H9 (cell line): ENCODE measurements around the gene PCDHA6. TPM values are rescaled to one million over a fixed set of nuclear protein-coding genes. Genes with fewer than 3 reads are reported as not detected.
"Not testable (repeated sequence)": the region's sequence is repeated elsewhere in the genome, so short reads cannot be mapped to it uniquely, and the experiment has no call there.

Experiments used
- DNase-seq: peaks from one replicate; pipeline ENCODE4 v3.0.0-alpha.2; 2017
- H2AFZ ChIP-seq: one replicate; pipeline ENCODE4 v1.6.1; 2013; ENCODE audit warnings: mild to moderate bottlenecking, low read length, control low read depth, moderate library complexity
- H2AK5ac ChIP-seq: 2 replicates; pipeline ENCODE4 v1.6.1; 2013; ENCODE audit warnings: low read length, control low read depth, mixed read lengths; ENCODE audit not compliant: insufficient read length
- H2BK120ac ChIP-seq: one replicate; pipeline ENCODE4 v1.6.1; 2013; ENCODE audit warnings: low read depth, mild to moderate bottlenecking, low read length, control low read depth, inconsistent platforms; ENCODE audit not compliant: poor library complexity, severe bottlenecking
- H2BK12ac ChIP-seq: 2 replicates; pipeline ENCODE4 v1.6.1; 2013; ENCODE audit warnings: low read length, control low read depth, mixed read lengths, low read depth; ENCODE audit not compliant: insufficient read length
- H2BK15ac ChIP-seq: 2 replicates; pipeline ENCODE4 v1.6.1; 2013; ENCODE audit warnings: low read depth, low read length, control low read depth
- H2BK20ac ChIP-seq: one replicate; pipeline ENCODE4 v1.6.1; 2013; ENCODE audit warnings: low read depth, mild to moderate bottlenecking, low read length, control low read depth, inconsistent platforms; ENCODE audit not compliant: poor library complexity, severe bottlenecking
- H2BK5ac ChIP-seq: 2 replicates; pipeline ENCODE4 v1.6.1; 2013; ENCODE audit warnings: low read length, control low read depth, mixed read lengths; ENCODE audit not compliant: insufficient read length
- H3K14ac ChIP-seq: 2 replicates; pipeline ENCODE4 v1.6.1; 2013; ENCODE audit warnings: low read length, control low read depth; ENCODE audit not compliant: insufficient read depth
- H3K18ac ChIP-seq: 2 replicates; pipeline ENCODE4 v1.6.1; 2013; ENCODE audit warnings: low read depth, mild to moderate bottlenecking, mixed read lengths, low read length, control low read depth; ENCODE audit not compliant: insufficient read length
- H3K23ac ChIP-seq: 2 replicates; pipeline ENCODE4 v1.6.1; 2013; ENCODE audit warnings: low read length, control low read depth, mixed read lengths, low read depth; ENCODE audit not compliant: insufficient read length
- H3K23me2 ChIP-seq: 2 replicates; pipeline ENCODE4 v1.6.1; 2013; ENCODE audit warnings: low read depth, mild to moderate bottlenecking, mixed read lengths, low read length, control low read depth; ENCODE audit not compliant: insufficient read length, poor library complexity, severe bottlenecking
- H3K27ac ChIP-seq: 2 replicates; pipeline ENCODE4 v1.5.1; 2013; ENCODE audit warnings: low read length, control low read depth, mixed read lengths, low read depth; ENCODE audit not compliant: insufficient read length
- H3K27me3 ChIP-seq: 2 replicates; pipeline ENCODE4 v1.6.1; 2013; ENCODE audit warnings: low read length, control low read depth, inconsistent platforms; ENCODE audit not compliant: insufficient read depth
- H3K4ac ChIP-seq: 2 replicates; pipeline ENCODE4 v1.6.1; 2013; ENCODE audit warnings: low read depth, mild to moderate bottlenecking, control low read depth, inconsistent platforms, low read length, moderate library complexity
- H3K4me1 ChIP-seq: 2 replicates; pipeline ENCODE4 v1.6.1; 2013; ENCODE audit warnings: low read length, control low read depth, inconsistent platforms; ENCODE audit not compliant: insufficient read depth
- H3K4me2 ChIP-seq: 2 replicates; pipeline ENCODE4 v1.6.1; 2013; ENCODE audit warnings: low read length, control low read depth, mixed read lengths; ENCODE audit not compliant: insufficient read length, insufficient read depth
- H3K56ac ChIP-seq: 2 replicates; pipeline ENCODE4 v1.6.1; 2013; ENCODE audit warnings: low read depth, mild to moderate bottlenecking, mixed read lengths, low read length, control low read depth; ENCODE audit not compliant: insufficient read length
- H3K79me1 ChIP-seq: 2 replicates; pipeline ENCODE4 v1.6.1; 2013; ENCODE audit warnings: low read depth, mild to moderate bottlenecking, moderate library complexity, low read length, control low read depth, inconsistent platforms; ENCODE audit not compliant: insufficient read depth, poor library complexity, severe bottlenecking
- H3K79me2 ChIP-seq: 2 replicates; pipeline ENCODE4 v1.6.1; 2013; ENCODE audit warnings: low read length, control low read depth, inconsistent platforms; ENCODE audit not compliant: insufficient read depth
- H3K9ac ChIP-seq: 2 replicates; pipeline ENCODE4 v1.6.1; 2013; ENCODE audit warnings: low read length, control low read depth, mixed read lengths; ENCODE audit not compliant: insufficient read length; ENCODE audit errors: extremely low read depth
- H3K9me3 ChIP-seq: one replicate; pipeline ENCODE4 v1.6.1; 2013; ENCODE audit warnings: low read depth, low read length, inconsistent platforms; ENCODE audit not compliant: control insufficient read depth
- H3T11ph ChIP-seq: one replicate; pipeline ENCODE4 v1.6.1; 2013; ENCODE audit warnings: mild to moderate bottlenecking, low read length, control low read depth, inconsistent platforms
- H4K20me1 ChIP-seq: one replicate; pipeline ENCODE4 v1.6.1; 2013; ENCODE audit not compliant: control insufficient read depth, insufficient read length, insufficient read depth
- H4K5ac ChIP-seq: 2 replicates; pipeline ENCODE4 v1.6.1; 2013; ENCODE audit warnings: low read depth, mild to moderate bottlenecking, mixed read lengths, low read length, control low read depth; ENCODE audit not compliant: insufficient read length
- H4K8ac ChIP-seq: replicated peaks from 2 replicates; pipeline ENCODE4 v1.6.1; 2013; ENCODE audit warnings: low read length, control low read depth, mixed read lengths, low read depth; ENCODE audit not compliant: insufficient read length
- H4K91ac ChIP-seq: 2 replicates; pipeline ENCODE4 v1.6.1; 2013; ENCODE audit warnings: low read depth, mild to moderate bottlenecking, moderate library complexity, mixed read lengths, low read length, control low read depth; ENCODE audit not compliant: insufficient read length
- H3K27ac Mint-ChIP-seq, 3 experiments: 2 replicates in 2 of 3; 3 replicates in 1 of 3; pipeline ENCODE4 v1.8.0; 2020 to 2021; ENCODE audit warnings: mixed read lengths in 3 of 3, mild to moderate bottlenecking in 1 of 3, moderate library complexity in 1 of 3
- H3K27me3 Mint-ChIP-seq: 2 replicates; pipeline ENCODE4 v1.8.0; 2021; ENCODE audit warnings: low read depth, mild to moderate bottlenecking, moderate library complexity, mixed read lengths
- H3K36me3 Mint-ChIP-seq, 3 experiments: 2 replicates in 2 of 3; 3 replicates in 1 of 3; pipeline ENCODE4 v1.8.0; 2020 to 2021; ENCODE audit warnings: low read depth in 3 of 3, mixed read lengths in 3 of 3; ENCODE audit not compliant: insufficient read depth in 1 of 3
- H3K4me1 Mint-ChIP-seq, 2 experiments: 2 replicates each; pipeline ENCODE4 v1.8.0; 2020; ENCODE audit warnings: mixed read lengths in 2 of 2
- H3K4me3 Mint-ChIP-seq, 2 experiments: 2 replicates in 1 of 2; 3 replicates in 1 of 2; pipeline ENCODE4 v1.8.0; 2020 to 2021; ENCODE audit warnings: mild to moderate bottlenecking in 2 of 2, mixed read lengths in 2 of 2, moderate library complexity in 1 of 2
- H3K9me3 Mint-ChIP-seq, 2 experiments: 2 replicates in 1 of 2; 3 replicates in 1 of 2; pipeline ENCODE4 v1.8.0; 2020; ENCODE audit warnings: mild to moderate bottlenecking in 2 of 2, mixed read lengths in 2 of 2, moderate library complexity in 1 of 2
- CTCF ChIP-seq: fragments of 200-600 bp; sonication (generic); conservative IDR thresholded peaks from 3 replicates; pipeline ENCODE4 v1.8.0; 2021; ENCODE audit warnings: antibody characterized with exemption, mild to moderate bottlenecking
- WGBS: extraction: QIAGEN DNeasy Blood & Tissue Kit; methylation state at CpG from one replicate; pipeline ENCODE4 v1.1.7; 2013; ENCODE audit warnings: missing lambda C conversion rate, low lambda C conversion rate, mixed read lengths; ENCODE audit not compliant: insufficient read length; ENCODE audit errors: extremely low coverage; 5-methylcytosine and 5-hydroxymethylcytosine counted together
- total RNA-seq: library from RNA; stranded (reverse); gene quantifications from 2 replicates; pipeline ENCODE4 v1.2.1, GENCODE V29; 2021

The PCDHA6 gene
- total RNA-seq, 1 experiment from 2014 or later = 4.5 TPM

GRCh38 chr5:140833993-140834392, 6.2 kb downstream of the PCDHA6 start, which contains the start of gene PCDHA7:
Gene PCDHA7, plus strand, starts transcription at chr5:140834269. Its CDS starts 115 bp downstream, at chr5:140834384.
- H3K4me2 ChIP-seq = no peak within 1 kb of the TSS
- peak within 1 kb of the TSS in 1 of 2 experiments; percentile 33; a peak in 1 of 5 replicates for H3K4me3 Mint-ChIP-seq
- no peak within 1 kb of the TSS for H3K9ac ChIP-seq
- H3K18ac ChIP-seq = no peak within 1 kb of the TSS
- no peaks in the 10 kb centered on the region for H3K79me1 ChIP-seq
- no peak within 1 kb of the TSS for H2BK120ac ChIP-seq
- 0 out of 3 replicates have a peak, but pooled peaks have one; percentile 19 for TF ChIP-seq CTCF
- H2AK5ac ChIP-seq = no peak within 1 kb of the TSS
- H3K4me1 ChIP-seq = no peaks in the 10 kb centered on the region
- no peak within 1 kb of the TSS for H3K14ac ChIP-seq
- WGBS = no CpG with 5 or more reads among the region's 8 CpGs
- no peak within 1 kb of the TSS for H2BK15ac ChIP-seq
- H4K20me1 ChIP-seq = no peaks in the 10 kb centered on the region
- peaks cover 25 to 28% of the 10 kb centered on the region in 2 experiments for H3K9me3 Mint-ChIP-seq
- no peak within 1 kb of the TSS for H3K27ac ChIP-seq
- H2AFZ ChIP-seq = no peak within 1 kb of the TSS
- H2BK20ac ChIP-seq = no peak within 1 kb of the TSS
- no peak within 1 kb of the TSS for H2BK12ac ChIP-seq
- H4K8ac ChIP-seq = no peak within 1 kb of the TSS
- H3K9me3 ChIP-seq = no peaks in the 10 kb centered on the region
- H2BK5ac ChIP-seq = no peak within 1 kb of the TSS
- no peak within 1 kb of the TSS for H4K5ac ChIP-seq
- no peak for DNase-seq
- peaks cover 0 to 5% of the 10 kb centered on the region in 2 experiments; a peak in 1 of 4 replicates for H3K4me1 Mint-ChIP-seq
- H3K79me2 ChIP-seq = no peaks in the 10 kb centered on the region
- H3K27me3 ChIP-seq = no peaks in the 10 kb centered on the region
- H3K56ac ChIP-seq = no peak within 1 kb of the TSS
- H3K27me3 Mint-ChIP-seq = no peaks in the 10 kb centered on the region
- no peak within 1 kb of the TSS for H3K23ac ChIP-seq
- H3T11ph ChIP-seq = no peak within 1 kb of the TSS
- no peak within 1 kb of the TSS for H4K91ac ChIP-seq
- H3K27ac Mint-ChIP-seq = no peak within 1 kb of the TSS
- no peak within 1 kb of the TSS for H3K4ac ChIP-seq
- no peaks in the 10 kb centered on the region for H3K23me2 ChIP-seq
- H3K36me3 Mint-ChIP-seq = peaks cover 17 to 44% (median 19%) of the 10 kb centered on the region in 3 experiments

- peaks cover 20 to 26% of the 10 kb centered on the region in 2 experiments for H3K9me3 Mint-ChIP-seq
- DNase-seq, H2BK120ac ChIP-seq, H3K27me3 ChIP-seq, H3K18ac ChIP-seq, H3K9ac ChIP-seq, H2BK12ac ChIP-seq, H2AK5ac ChIP-seq, H4K91ac ChIP-seq, H3K79me1 ChIP-seq, H3T11ph ChIP-seq, H3K27ac ChIP-seq, H3K9me3 ChIP-seq, H2BK15ac ChIP-seq, H3K27me3 Mint-ChIP-seq, H2BK5ac ChIP-seq, H3K56ac ChIP-seq, H3K23me2 ChIP-seq, H4K8ac ChIP-seq, H3K4me2 ChIP-seq, H4K20me1 ChIP-seq, H3K27ac Mint-ChIP-seq, H2AFZ ChIP-seq, H3K4me1 Mint-ChIP-seq, H3K4me1 ChIP-seq, H3K14ac ChIP-seq, H2BK20ac ChIP-seq, H3K79me2 ChIP-seq, H3K4ac ChIP-seq, H4K5ac ChIP-seq, H3K23ac ChIP-seq: not testable (repeated sequence)
- WGBS = no CpG with 5 or more reads among the region's 38 CpGs
- H3K4me3 Mint-ChIP-seq = peak overlapping the region in 1 of 2 experiments; percentile 33; a peak in 1 of 5 replicates
- peaks cover 14 to 38% (median 15%) of the 10 kb centered on the region in 3 experiments for H3K36me3 Mint-ChIP-seq
These were observed 6.8 kb downstream of the PCDHA6 start for GRCh38 chr5:140834439-140835008.
